HG02938 (cell line): ENCODE data around the gene POLR2L.

Experiments used
- ATAC-seq: cut with Tn5 transposase; IDR thresholded peaks from one replicate; pipeline ENCODE4 v1.9.1; 2021; ENCODE audit warnings: mild to moderate bottlenecking, moderate library complexity; ENCODE audit not compliant: unreplicated experiment

POLR2L gene

DNA sequence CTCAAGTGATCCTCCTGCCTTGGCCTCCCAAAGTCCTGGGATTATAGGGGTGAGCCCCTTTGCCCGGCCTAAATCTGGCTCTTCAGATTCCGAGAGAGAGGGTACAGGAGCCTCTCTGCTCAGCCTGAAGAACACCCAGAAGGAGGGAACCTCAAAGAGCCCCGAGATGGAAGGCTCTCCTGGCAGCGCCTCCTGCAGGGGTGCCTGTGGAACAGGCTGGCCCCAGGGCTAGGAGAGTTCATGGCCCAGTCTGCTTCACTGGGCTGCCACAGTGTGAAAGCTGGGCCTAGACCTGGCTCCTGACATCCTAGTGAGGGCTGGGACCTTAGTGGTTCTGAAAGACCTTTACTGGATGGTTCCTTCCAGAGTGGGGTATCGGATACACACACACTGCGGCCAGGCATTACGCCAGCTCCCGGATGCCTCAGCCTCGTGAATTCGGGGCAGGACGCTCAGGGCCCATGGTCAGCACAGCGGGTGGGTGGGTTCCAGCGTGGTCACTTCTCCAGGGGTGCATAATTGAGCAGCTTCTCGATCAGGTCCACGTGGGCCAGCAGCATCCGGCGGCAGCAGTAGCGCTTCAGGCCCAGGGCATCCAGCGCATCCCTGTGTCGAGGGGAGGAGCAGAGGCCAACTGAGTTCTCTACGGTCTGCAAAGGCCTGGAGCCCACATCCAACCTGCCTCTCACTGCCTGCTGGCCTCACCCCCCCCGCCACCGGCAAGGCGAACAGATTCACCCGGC lies 2.3 kb downstream of the POLR2L start:
- no peak for ATAC-seq

DNA sequence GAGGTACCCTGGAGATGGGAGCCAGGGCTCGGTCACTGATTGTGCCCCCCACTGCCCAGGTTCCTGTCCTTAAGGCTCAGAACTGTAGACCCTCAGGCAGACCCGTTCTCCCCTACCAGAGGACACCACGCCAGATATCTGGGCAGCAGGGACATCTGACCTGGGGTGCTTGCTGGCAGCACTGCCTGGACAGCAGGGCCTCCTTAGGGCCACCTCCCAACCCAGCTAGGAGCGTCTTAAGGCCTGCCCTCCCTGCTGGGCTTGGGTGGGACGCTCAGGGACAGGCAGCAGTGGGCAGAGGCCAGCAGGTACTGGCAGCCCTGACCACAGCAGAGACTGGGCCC lies 3.1 kb downstream of the POLR2L start:
- ATAC-seq, result no peak

DNA sequence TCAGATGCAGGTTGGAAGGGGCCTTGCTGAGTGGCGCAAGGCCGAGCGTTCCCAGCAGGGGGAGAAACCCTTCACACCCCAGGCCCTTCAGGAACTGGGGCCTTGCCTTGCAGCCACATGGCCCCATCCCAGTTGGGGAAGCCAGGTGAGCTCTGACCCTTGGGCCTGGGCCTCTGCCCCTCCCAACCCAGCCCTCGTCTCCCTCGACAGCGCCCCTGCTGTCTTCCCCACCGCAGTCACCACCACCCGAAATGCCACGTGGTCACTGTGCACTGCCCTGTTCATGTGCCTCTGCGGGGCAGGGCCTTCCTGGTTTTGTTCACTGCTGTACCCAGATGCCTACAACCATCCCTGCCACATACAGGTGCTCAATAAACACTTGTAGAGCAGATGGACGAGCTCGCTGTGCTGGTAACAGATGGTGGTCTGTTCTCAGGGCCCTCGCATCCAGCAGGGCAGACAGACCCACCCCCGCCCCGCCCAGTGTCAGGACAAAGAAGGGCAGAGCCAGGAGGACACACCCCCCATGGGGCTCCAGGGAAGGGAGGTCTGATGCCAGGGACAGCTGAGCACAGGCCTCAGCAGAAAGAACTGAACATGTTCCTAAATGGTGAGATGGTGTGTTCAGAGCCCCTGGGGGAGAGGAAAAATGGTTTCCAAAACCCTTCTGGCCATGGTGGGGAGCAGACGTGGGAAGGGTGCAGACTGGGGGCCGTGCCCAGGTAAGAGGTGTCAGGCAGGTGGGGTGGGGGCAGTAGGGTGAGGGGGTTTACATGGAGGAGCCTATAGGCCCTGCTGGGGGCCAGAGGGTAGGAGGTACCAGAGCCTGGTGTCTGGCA lies 3.7 kb downstream of the POLR2L start:
- no peak for ATAC-seq

DNA sequence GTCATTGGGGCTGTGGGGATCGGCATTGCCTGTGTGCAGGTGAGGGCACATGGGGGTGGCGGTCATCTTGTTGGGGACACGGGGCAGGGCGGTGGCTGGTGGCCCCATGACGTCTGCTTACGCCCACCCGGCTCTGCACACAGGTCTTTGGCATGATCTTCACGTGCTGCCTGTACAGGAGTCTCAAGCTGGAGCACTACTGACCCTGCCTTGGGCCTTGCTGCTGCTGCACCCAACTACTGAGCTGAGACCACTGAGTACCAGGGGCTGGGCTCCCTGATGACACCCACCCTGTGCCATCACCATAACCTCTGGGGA lies 4.4 kb downstream of the POLR2L start:
- ATAC-seq, result no peak

DNA sequence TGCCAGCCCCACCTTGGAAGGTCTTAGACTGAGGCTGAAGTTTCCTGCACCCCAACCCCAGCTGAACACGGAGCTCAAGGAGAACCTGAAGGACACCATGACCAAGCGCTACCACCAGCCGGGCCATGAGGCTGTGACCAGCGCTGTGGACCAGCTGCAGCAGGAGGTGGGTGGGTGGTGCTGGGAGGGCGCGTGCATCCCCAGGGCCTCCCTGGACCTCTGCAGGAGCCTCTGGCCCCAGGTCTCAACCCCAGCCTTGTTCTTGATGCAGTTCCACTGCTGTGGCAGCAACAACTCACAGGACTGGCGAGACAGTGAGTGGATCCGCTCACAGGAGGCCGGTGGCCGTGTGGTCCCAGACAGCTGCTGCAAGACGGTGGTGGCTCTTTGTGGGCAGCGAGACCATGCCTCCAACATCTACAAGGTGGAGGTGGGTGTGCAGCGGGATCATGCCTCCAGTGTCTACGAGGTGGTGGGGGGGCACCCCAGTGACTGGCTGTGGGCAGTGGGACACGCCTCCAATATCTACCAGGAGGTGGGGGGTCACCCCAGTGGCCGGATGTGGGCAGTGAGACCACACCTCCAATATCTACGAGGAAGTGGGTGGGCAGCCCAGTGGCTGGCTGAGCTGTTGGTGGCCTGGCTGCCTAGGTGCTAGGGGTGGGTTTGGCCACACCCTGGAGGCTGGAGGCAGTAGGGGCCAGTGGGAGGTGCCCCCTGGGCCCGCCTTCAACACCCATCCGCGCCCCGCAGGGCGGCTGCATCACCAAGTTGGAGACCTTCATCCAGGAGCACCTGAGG lies 4.9 kb downstream of the POLR2L start:
- ATAC-seq, result no peak

DNA sequence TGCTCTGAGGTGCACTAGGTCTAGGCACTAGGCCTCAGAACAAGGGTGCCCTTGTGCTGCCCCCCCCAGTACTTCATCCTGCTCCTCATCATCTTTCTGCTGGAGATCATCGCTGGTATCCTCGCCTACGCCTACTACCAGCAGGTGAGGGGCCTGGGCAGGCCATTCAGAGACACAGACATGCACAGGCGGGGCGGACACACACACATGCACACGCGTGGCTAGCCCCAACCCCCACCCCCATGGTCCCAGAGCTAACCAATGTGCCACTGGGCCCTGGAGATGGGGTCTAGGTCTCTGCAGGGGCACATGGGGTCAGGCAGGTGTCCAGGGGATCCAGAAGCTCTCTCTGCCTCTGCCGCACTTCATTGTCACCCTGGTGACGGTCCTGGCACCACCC lies 5.6 kb downstream of the POLR2L start:
- no peak for ATAC-seq

DNA sequence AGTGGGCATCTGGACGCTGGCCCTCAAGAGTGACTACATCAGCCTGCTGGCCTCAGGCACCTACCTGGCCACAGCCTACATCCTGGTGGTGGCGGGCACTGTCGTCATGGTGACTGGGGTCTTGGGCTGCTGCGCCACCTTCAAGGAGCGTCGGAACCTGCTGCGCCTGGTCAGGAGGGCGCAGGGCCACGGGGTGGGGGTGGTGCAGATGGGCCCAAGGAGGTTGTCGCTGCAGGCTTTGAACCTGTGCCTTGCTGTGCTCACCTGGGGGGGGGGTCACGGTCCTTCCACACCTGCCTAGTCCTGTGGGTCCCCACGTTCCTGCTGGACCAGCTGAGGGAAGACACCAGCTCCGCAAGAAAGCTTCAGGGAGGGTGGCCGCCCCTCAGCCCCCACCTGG lies 6.1 kb downstream of the POLR2L start:
- ATAC-seq, result no peak

DNA sequence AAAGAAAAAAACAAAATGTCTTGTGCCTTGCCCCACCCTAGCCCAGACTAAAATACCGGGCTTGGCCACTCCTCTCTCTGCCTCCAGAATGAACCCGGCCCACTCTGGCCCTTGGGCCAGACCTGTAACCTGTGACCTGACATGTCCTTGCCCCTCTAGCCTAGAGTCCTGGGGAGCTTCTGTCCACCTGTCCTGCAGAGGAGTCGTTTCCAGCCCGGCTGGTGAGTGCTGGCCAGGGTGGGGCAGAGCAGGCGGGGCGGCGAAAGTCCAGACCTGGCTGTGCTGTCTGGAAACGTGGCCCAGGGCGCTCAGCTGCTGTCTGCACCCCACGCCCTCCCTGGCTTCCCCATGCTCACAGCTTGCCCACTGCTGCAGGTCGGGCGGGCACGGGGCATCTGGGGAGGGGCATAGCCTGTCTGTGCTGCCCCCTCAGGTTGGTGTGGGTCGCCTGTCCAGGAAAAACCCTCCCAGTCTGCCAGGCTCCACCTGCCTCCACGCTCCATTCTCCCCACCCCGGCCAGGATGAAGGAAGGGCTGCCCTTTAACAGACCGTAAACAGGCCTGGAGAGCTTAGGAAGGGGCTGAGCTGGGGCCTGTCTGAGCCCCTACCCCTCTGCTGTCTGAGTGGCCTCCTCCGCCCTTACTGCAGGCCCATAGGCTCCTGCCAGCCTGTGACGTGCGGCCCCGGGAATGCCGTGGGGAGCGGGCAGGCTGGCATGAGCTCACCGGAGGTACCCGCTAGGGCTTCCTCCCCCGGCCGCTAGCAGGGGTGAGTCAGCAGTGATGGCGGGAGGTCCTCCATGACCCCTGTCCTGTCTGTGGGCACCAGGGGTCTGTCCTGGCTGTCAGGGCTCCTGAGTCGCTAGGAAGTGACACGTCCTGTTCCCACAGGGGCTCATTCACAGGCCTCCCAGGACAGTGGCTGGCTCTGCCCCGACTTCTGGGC lies 7.7 kb downstream of the POLR2L start:
- ATAC-seq, result no peak

DNA sequence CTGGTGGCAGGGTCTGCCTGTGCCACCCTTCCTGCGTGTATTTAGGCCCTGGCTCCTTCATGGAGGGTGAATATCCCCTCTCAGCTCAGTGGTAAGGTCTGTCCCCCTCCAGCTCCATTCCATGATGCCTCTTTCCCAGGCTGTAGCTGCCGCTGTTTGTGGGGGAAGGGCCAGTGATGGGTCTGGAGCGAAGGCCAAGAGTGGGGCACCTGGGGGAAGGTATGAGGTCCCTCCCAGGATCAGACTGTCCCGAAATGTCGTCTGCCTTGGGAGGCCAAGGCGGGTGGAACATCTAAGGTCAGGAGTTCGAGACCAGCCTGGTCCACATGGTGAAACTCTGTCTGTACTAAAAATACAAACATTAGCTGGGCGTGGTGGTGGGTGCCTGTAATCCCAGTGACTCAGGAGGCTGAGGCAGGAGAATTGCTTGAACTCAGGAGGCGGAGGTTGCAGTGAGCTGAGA lies 8.4 kb downstream of the POLR2L start:
- ATAC-seq, result no peak

DNA sequence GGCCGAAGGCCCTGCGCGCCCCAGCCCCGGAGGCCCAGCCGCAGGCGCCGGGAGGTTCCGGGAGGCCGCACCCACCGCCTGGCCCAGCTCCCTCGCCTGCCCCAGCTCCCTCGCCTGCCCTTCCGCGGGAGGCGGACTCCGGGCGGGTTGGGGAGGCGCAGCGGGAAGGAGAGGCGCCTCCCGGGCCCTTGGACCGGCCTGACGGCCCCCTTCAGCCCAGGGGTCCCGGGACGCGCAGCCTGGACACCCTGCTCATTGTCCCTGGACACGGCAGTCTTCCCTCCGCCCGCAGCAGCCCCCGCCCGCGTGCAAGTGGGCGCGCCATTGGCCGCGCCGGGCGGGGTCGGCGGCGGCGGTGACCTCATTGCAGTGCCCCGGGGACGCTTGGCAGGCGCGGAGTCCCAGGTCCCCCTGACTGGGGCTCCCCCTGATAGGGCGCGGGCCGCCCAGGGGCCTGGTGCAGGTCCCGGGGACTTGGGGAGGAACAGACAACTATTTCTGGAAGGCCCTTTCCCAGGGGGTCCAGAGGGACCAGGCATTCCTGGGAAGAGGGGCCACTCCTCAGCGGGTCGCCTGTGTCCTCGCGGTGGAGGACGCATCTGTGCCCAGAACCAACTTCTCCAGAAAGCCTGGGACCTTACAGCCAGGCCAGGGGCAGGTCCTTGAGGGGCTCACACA lies 9.1 kb downstream of the POLR2L start:
- ATAC-seq, result no peak

DNA sequence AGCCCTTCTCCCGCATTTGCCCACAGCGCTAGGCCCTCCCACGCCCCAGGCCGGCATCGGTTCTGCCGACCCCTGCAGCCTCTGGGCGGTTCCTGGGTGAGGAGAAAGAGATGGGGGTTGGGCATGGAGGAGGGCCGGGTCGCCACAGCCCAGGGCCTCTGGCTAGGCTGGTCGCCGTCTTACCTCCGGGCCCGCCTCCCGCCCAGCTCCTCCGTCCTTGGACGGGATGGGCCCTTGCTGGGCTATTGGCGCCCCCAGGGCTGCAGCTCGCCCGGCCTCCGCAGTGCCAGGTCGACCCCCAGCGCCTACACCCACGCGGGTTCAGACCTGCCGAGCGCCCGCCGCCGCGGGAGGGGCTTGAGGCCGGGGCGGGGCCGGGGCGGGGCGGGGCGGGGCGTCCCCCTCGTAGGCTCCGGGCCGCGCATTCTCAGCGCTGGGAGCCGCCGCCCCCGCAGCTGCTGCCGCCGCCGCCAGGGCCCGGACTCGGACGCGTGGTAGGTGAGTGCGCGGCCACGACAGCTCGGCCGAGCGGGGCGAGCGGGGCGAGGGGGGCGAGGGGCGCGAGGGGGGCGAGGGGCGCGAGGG lies 9.7 kb downstream of the POLR2L start, which contains the start of gene CD151:
Gene CD151, plus strand, starts transcription at position 424 of the 585 bp plus-strand sequence. CDS start 3,118 bp downstream, outside the sequence.
- no peak for ATAC-seq

DNA sequence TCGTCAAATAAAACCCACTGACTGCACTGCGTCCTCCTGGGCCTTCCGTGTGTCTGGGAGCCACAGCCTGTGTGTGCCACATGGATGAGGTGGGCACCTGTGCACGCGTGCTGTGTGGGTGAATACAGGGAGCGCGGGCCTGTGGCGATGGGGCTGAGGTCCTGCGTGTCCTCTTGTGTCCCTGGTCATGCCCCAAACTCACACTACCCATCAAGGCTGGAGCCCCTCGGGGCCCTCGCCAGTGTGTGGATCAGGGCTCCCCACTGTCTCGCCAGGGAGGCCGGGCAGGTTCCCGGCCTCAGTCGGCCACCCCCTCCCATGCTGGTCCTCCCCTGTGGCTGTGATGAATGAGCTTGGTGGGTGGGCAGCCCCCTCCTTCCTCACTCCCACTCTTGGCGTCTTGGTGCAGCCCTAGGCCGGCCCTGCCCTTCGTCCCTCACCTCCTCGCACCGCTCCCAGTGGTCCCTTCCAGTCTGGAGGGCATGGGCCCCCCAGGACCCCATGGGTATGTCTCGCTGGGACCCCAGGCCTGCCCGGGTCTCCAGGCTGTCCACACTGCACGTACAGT lies 10.3 kb downstream of the POLR2L start:
- ATAC-seq, result no peak

DNA sequence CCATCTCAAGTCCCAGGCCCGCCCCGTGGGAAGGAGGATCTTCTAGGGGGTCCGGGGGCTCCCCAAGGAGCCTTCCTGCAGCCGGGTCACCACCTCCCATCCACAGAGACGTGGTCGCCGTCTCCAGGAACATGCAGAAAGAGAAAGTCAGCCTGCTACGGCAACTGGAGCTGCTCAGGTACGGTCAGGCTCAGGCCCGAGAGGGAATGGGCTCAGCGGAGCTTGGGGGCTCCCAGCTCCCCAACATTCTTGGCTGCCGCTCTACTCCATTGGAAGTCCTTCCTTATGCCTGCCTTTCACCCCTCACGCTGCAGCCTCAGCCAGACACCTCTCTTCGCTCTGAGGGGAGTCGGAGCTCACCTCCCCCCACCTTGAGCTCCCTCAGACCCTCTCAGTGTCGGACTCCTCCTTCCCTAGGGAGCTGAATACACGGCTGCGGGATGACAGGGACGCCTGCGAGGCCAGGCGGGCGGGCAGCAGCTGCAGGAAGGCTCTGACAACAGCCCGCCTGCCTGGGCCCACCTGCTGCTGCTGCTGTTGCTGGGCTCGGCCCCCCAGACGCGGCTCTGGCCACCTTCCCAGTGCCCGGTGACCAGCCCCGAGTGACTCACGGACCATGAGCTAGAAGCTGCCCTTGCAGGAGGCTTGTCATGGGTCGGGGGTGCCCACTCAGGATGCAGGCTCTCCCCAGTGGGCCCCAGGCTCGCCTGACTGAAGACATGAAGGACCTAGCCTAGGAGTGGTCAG lies 11.0 kb downstream of the POLR2L start:
- no peak for ATAC-seq

DNA sequence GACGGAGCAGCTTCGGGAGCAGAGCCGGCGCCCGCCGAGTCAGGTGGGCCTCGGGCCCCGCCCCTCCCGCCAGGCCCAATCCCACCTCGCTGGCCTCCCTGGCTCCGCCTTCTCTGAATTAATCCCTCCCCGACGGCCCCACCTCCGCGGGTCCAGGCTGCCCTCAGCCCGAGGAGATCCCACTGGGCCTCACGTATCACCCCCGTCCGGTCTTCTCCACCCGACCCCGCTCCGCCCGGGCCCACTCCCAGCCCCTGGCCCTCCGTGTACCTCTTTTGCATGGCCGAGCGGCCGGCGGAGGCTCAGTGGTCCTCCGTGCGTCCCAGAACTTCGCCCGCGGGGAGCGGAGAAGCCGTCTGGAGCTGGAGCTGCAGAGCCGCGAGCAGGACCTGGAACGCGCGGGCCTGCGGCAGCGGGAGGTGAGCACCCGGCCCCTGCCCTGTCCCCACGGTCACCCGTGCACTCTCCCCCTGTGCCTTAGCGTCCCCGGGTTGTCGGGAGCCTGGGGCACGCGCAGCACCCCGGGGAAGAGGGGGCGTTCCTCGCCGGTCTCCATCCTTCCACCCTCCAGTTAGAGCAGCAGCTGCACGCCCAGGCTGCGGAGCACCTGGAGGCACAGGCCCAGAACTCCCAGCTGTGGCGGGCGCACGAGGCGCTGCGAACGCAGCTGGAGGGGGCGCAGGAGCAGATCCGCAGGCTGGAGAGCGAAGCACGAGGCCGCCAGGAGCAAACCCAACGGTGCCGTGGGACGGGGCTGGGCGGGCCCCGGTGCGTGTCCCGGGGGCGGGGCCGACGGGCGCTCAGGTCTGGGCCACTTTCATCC lies 11.8 kb downstream of the POLR2L start:
- ATAC-seq, result no peak

DNA sequence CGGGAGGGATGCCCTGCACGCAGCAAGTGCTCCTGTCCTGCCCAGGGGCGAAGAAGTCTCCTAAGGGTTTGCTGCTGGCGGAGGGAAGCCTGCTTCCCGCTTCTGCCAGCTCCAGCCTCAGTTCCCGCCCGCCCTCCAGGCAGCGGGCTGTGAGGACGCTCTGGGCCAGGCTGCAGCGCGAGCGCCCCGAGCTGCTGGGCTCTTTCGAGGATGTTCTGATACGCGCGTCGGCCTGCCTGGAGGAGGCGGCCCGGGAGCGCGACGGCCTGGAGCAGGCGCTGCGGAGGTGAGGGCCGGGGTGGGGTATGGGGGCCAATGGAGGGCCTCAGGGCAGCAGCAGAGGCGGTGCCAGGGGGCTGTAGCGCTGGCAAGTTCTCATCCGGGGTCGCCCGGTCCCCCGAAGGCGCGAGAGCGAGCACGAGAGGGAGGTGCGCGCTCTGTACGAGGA lies 12.5 kb downstream of the POLR2L start:
- no peak for ATAC-seq

DNA sequence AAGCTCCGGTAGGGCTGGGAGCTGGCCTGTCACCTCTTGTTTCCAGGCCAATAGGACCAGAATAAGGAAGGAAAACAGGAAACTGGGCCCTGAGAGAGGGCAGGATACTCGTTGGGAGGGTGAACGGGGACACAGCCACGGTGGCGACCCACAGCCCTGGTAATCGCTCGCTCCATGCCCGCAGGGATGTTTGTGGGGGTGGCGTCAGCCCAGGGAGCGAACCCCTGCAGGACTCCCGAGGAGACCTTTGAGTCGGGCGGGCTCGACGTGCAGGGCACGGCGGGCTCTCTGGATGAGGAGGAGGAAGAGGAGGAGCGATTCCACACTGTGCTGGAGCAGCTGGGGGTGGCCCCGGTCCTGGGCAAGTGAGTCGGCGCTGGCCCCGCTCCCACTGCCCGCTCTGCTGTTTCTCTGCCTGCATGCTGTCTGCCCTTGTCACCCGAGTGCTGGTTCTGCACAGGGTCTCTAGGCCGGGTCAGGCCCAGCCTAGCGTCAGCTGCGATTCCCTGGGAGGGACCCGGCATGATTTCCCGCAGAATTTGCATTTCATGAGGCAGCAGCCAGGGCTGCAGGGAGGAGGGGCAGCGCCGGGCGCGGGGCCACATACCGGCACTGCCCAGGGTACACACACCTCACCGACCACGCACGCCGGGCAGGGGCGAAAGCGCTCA lies 13.0 kb downstream of the POLR2L start:
- no peak for ATAC-seq
